AML-193 (cell line): Measurements from ENCODE around the gene ADAM23.

ENCODE experiments used
- DNase-seq, 2 experiments: peaks; one replicate each; lab custom pipeline; 2025; lab: John Stamatoyannopoulos, UW

Gene ADAM23

DNA sequence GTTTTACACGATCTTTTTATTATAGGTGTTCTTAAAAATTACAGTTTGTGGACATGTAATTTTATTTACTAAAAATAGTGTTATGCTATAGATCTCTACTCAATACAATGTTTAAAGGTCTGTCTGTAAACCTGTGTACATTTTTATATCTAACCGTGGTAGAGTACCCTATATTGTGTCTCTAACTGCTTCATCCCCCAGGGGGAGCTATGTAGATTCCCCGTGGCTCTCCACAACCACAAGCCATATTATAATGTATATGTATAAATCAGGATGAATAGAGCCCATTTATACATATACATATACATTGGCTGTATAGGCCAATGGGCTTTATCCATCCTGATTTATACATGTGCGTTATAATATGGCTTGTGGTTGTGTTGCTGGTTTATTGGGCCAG, 59.4 kb downstream of the ADAM23 start:
- DNase-seq, result peak in 1 of 2 experiments; percentile 2

GRCh38 chr2:206511283-206511682, 68.0 kb downstream of the ADAM23 start:
- no peak for DNase-seq

GRCh38 chr2:206512999-206513398, 69.7 kb downstream of the ADAM23 start:
- DNase-seq, result no peak

DNA sequence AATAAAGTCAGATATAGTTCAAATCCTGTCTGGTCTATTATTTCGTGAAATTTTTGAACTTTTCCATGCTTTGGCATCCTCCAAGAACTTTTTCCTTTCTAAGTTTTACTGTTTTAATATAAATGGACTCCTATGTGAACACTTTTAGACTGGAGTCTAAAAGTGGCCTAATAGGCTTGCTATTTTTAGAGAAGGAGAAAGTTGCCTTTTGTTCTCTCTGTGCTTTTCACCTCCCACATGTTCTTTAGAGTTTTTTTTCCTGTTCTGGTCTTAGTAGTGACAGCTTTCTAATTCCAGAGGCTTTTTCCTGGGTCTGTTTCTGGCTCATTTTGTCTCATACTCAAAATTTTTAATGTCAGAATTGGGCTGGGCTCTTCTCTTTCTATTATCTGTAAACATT, 72.2 kb downstream of the ADAM23 start:
- DNase-seq, result no peak

- no peak for DNase-seq
These were observed 75.7 kb downstream of the ADAM23 start for GRCh38 chr2:206518997-206519396.

DNA sequence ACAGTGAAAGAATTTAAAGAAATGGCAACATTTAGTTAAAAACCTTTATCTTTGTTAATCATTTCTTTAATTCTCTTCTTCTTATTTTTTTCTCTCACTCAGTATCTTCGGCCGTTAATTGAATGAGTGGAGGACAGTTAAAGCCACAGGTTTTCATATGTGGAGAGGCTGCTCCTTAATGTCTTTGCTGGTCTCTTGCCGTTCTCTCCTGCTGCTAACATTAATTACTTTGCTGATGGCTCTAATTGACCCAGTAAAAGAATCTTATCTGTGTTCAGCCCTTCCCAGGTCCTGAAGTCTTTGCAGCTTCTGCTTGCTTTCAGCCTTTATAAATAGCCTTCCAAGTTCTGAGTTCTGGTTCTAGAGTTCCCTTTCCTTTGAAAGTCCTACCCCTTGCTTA, 77.1 kb downstream of the ADAM23 start:
- DNase-seq, result no peak

- DNase-seq, result no peak
These were observed 77.8 kb downstream of the ADAM23 start for GRCh38 chr2:206521115-206521514.

DNA sequence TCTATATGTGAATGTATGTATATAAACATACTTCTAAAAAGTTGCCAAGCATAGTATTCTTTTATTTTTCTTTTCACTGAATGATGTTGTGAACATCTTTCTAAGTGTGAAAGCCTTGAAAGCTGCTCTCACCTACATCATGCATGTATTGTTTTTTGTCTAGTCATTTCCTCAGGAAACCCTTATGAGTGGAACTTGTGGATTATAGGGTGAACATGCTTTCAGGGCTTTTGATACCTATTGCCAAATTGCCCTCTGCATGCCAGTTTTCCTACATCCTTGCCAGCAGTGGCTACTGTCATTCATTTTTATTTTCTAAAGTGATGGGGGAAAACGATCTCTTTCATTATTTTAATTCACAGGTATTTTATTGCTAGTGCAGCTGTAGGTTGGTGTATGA, 78.3 kb downstream of the ADAM23 start:
- DNase-seq, result no peak

DNA sequence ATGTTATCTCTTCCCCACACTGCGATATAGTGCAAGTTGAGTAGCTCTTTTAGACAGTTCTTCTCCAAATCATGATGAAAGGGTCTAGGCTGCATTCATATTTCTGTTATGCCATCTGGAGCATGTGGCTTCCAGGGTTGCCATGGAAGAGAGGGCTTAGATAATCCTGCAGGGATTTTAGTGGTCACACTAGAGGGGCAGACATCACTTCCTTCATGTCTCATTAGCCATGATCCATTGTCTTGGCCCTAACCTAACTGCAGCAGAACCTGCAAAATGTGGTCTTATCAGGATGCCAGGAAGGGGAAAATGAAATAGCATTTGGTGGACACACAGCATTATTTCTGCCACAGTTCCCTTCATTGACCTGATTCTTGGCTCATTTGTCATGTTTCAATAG, 83.1 kb downstream of the ADAM23 start:
- DNase-seq, result no peak

GRCh38 chr2:206527153-206527552, 83.8 kb downstream of the ADAM23 start:
- no peak for DNase-seq

- DNase-seq, result no peak
These were observed 87.4 kb downstream of the ADAM23 start for GRCh38 chr2:206530727-206531126.

DNA sequence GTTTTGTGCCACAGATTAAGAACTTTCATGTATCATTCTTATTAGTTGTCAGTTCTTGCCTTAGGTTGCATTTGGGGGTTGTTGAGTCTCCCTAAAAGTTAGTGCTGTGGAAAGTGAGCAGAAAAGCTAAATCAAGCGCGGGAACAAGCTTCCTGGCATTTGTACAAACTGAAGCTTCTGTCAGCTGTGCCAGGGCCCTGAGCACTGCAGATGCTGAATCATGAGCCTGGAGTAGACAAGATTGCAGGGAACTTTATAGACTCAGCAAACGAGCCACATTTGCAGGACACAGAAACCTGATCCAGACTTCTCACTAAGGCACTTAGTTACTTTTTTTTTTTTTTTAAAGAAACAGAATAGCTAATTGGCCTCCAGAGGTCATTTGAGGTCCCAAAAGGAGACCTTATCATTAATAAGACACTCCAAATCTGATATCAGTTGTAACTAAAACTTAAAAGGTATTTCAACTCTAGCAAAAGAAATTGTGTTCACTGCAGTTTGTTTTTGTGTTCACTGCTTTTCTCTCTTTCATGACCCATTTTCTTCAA, 88.7 kb downstream of the ADAM23 start:
- DNase-seq, result no peak

DNA sequence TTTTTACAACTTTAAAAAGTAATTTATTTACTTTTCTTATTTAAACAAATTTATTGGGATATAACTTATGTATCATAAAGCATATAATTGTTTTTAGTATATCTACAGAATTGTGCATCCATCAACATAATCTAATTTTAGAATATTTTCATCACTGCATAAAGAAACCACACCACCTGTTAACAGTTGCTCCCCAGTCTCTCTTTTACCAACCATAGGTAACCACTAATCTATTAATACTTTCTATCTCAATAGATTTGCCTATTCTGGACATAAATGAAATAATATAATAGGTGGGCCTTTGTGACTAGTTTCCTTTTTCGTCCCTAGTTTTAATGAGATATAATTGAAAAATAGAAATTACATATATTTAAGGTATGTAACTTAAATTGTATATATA, 90.6 kb downstream of the ADAM23 start:
- no peak for DNase-seq

DNA sequence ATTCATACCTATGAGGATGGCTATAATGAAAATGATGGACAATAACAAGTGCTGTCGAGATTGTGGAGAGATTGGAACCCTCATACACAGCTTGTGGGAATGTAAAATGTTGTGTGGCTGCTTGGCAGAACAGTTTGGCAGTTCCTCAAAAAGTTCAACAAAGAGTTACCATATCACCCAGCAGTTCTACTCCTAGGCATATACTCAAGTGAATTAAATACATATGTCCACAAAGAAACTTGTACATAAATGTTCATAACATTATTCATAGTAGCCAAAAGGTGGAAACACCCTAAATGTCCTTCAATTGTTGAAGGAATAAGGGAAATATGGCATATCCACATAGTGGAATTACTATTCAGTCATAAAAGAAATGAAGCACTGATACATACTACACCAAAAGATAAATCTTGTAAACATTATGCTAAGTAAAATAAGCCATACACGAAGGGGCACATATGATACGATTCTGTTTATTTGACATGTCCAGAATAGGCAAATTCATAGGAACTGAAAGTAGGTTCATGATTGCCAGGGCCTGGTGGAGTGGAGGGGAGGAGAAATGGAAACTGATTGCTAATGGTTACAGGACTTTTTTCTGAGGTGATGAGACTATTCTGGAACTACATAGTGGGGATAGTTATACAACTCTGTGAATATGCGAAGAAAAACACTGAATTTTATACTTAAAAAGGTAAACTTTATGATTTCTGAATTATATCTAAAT, 92.1 kb downstream of the ADAM23 start:
- no peak for DNase-seq

- no peak for DNase-seq
These were observed 97.4 kb downstream of the ADAM23 start for GRCh38 chr2:206540757-206541156.

DNA sequence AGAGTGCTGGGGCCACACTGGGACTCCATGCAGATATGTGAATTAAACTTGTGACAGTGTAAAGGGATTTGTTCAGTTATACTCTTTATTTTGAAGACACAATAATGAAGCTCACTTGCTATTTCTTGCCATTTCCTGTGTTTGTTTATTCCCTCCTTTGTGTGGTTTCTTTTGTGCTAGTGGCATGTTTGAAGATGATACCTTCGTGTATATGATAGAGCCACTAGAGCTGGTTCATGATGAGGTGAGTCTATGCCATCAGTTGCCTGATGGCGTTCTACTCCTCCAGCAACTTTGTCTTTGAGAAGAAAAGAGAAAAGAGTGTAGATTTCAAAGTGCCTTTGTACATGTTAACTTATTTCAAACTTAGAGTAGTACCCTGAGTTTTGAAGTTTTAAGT, 99.7 kb downstream of the ADAM23 start:
- DNase-seq, result no peak

GRCh38 chr2:206548383-206548782, 105.1 kb downstream of the ADAM23 start:
- no peak for DNase-seq

- DNase-seq, result no peak
These were observed 112.4 kb downstream of the ADAM23 start for GRCh38 chr2:206555721-206556120.

GRCh38 chr2:206556357-206556949, 113.1 kb downstream of the ADAM23 start:
- peak; percentile 18 to 37 for DNase-seq

GRCh38 chr2:206557321-206557720, 114.0 kb downstream of the ADAM23 start:
- no peak for DNase-seq

- DNase-seq, result no peak
These were observed 115.2 kb downstream of the ADAM23 start for GRCh38 chr2:206558492-206558891.

- no peak for DNase-seq
These were observed 118.6 kb downstream of the ADAM23 start for GRCh38 chr2:206561962-206562361.

DNA sequence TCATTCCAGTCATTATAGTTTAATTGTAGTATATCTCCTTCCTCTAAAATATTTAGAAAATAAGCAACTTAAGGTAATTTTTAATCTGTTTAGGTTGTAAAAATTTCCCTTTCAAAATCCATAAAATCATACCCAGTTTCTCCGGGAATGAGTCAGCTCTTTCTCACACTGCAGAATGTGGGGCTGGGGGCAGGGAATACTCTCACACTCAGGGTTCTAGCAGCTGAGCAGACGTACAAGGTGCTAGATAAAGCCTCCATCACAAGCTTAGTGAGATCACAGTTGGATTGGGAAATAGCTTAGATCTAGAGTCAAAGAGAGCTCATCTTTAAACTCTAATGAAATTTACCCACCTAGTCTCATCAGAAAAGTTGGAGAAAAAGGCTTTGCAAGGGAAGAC, 119.0 kb downstream of the ADAM23 start:
- no peak for DNase-seq

DNA sequence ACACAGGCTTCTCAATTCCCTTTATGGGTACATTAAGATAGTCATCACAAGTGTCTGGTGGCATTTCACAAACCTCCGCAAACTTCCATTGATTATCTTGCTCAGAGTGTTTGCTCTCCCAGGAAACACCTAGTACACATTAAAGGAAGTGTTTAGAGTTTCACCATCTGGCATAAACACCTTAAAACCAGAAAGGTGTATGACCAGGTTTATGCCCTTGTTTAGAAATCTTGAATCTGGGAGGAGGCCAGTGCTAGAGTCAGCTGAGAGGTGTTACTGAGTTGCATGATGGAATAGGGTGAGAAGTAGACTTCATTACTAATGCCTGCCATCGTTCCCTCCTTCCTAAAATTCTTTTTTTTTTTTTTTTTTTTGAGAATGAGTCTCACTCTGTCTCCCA, 120.0 kb downstream of the ADAM23 start:
- DNase-seq, result no peak
